OCI-LY7 (cell line): ENCODE results near the gene PAK5.

ENCODE experiments used
- EZH2phosphoT487 ChIP-seq: fragments of 200-600 bp; sonication (generic); IDR thresholded peaks from 2 replicates; pipeline ENCODE4 v1.6.1; 2018; ENCODE audit warnings: low read depth, borderline replicate concordance, mild to moderate bottlenecking, mixed run types, antibody characterized with exemption, low read length, moderate library complexity, mixed read lengths
- TF ChIP-seq, protein P1 (sequence below): fragments of 200-600 bp; sonication (generic); conservative IDR thresholded peaks from 2 replicates; pipeline ENCODE4 v1.5.1; 2014; ENCODE audit warnings: mild to moderate bottlenecking, antibody characterized with exemption, low read length, moderate library complexity, mixed read lengths

DNA sequence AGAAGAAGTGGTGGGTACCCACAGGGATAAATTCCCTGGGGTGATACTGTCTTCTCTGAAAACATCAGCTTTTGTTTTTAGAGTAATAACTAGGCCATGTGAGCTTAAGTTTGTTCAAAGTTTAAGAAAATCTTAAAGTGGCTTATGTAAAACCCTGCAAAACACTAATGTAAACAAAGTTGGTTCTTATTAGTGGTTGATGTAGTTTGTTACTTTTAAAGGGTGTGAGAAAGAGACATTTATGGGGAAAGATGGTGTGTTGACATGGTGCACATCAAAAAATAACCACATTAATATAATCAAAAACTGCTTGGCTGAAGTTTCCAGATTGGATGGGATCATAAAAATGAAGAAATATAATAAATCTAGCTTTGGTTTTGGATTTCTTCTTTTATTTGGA is 204.5 kb downstream of the PAK5 start:
- TF ChIP-seq, protein P1, sequence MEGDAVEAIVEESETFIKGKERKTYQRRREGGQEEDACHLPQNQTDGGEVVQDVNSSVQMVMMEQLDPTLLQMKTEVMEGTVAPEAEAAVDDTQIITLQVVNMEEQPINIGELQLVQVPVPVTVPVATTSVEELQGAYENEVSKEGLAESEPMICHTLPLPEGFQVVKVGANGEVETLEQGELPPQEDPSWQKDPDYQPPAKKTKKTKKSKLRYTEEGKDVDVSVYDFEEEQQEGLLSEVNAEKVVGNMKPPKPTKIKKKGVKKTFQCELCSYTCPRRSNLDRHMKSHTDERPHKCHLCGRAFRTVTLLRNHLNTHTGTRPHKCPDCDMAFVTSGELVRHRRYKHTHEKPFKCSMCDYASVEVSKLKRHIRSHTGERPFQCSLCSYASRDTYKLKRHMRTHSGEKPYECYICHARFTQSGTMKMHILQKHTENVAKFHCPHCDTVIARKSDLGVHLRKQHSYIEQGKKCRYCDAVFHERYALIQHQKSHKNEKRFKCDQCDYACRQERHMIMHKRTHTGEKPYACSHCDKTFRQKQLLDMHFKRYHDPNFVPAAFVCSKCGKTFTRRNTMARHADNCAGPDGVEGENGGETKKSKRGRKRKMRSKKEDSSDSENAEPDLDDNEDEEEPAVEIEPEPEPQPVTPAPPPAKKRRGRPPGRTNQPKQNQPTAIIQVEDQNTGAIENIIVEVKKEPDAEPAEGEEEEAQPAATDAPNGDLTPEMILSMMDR: no peak
- TF ChIP-seq EZH2phosphoT487: no peak
